WTC11 (cell line): ENCODE measurements around the gene ELMOD1. TPM values are rescaled to one million over a fixed set of nuclear protein-coding genes. Genes with fewer than 3 reads are reported as not detected.

ENCODE experiments used
- ATAC-seq: fragments of 200-7000 bp; cut with Tn5 transposase; 2 replicates; pipeline ENCODE4 v1.10.0; 2021; ENCODE audit warnings: mild to moderate bottlenecking, moderate library complexity
- CTCF ChIA-PET: fragments of 300-600 bp; sonication (Branson Sonifier 250); formaldehyde crosslinking; loops from one replicate; lab custom pipeline; 2021; ENCODE audit warnings: antibody characterized with exemption; lab: Charles Lee
- POLR2A ChIA-PET: fragments of 350-600 bp; sonication (Branson Sonifier 250); formaldehyde crosslinking; loops from one replicate; lab custom pipeline; 2021; ENCODE audit warnings: antibody characterized with exemption; lab: Charles Lee
- DNase-seq: peaks from one replicate; pipeline ENCODE4 v3.0.0; 2021; ENCODE audit warnings: low spot score
- H3K27ac Mint-ChIP-seq: 2 replicates; pipeline ENCODE4 v1.8.0; 2021; ENCODE audit warnings: mixed read lengths
- H3K27me3 Mint-ChIP-seq: 2 replicates; pipeline ENCODE4 v1.8.0; 2021; ENCODE audit warnings: low read depth, mild to moderate bottlenecking, moderate library complexity, mixed read lengths
- H3K36me3 Mint-ChIP-seq: 2 replicates; pipeline ENCODE4 v1.8.0; 2021; ENCODE audit warnings: mixed read lengths
- H3K4me1 Mint-ChIP-seq: 2 replicates; pipeline ENCODE4 v1.8.0; 2022; ENCODE audit warnings: mixed read lengths
- H3K4me3 Mint-ChIP-seq: 2 replicates; pipeline ENCODE4 v1.8.0; 2021; ENCODE audit warnings: mild to moderate bottlenecking, moderate library complexity, mixed read lengths
- H3K9me3 Mint-ChIP-seq: 2 replicates; pipeline ENCODE4 v1.8.0; 2021; ENCODE audit warnings: mixed read lengths
- CREB1 ChIP-seq: sonication (generic); formaldehyde crosslinking; IDR thresholded peaks from 2 replicates; pipeline ENCODE4 v1.8.0; 2023; ENCODE audit warnings: mild to moderate bottlenecking, missing genetic modification reagents
- ELF4 ChIP-seq: sonication (generic); formaldehyde crosslinking; IDR thresholded peaks from 2 replicates; pipeline ENCODE4 v1.8.1; 2022; ENCODE audit warnings: low read depth, mild to moderate bottlenecking, moderate library complexity, missing genetic modification reagents
- FOXJ3 ChIP-seq: sonication (generic); formaldehyde crosslinking; IDR thresholded peaks from 2 replicates; pipeline ENCODE4 v1.9.0; 2021; ENCODE audit warnings: missing genetic modification reagents, mild to moderate bottlenecking, borderline replicate concordance
- GTF2I ChIP-seq: fragments of 250-450 bp; sonication (Bioruptor Pico); conservative IDR thresholded peaks from 2 replicates; pipeline ENCODE4 v1.4.0; 2021; ENCODE audit warnings: mild to moderate bottlenecking
- HMGXB4 ChIP-seq: sonication (generic); formaldehyde crosslinking; IDR thresholded peaks from 2 replicates; pipeline ENCODE4 v1.8.1; 2023; ENCODE audit warnings: mild to moderate bottlenecking, moderate library complexity, missing genetic modification reagents
- MLX ChIP-seq: sonication (generic); formaldehyde crosslinking; IDR thresholded peaks from 2 replicates; pipeline ENCODE4 v1.8.1; 2023; ENCODE audit warnings: mild to moderate bottlenecking, missing genetic modification reagents, moderate library complexity
- NFATC4 ChIP-seq: fragments of 250-450 bp; sonication (Bioruptor Pico); IDR thresholded peaks from 2 replicates; pipeline ENCODE4 v1.9.0; 2021; ENCODE audit warnings: mild to moderate bottlenecking
- PRDM15 ChIP-seq: sonication (generic); formaldehyde crosslinking; IDR thresholded peaks from 2 replicates; pipeline ENCODE4 v1.8.0; 2022; ENCODE audit warnings: missing genetic modification reagents
- PRRX2 ChIP-seq: fragments of 250-450 bp; sonication (Bioruptor Pico); IDR thresholded peaks from 2 replicates; pipeline ENCODE4 v1.8.0; 2021; ENCODE audit warnings: mild to moderate bottlenecking
- ZBTB21 ChIP-seq: sonication (generic); formaldehyde crosslinking; IDR thresholded peaks from 2 replicates; pipeline ENCODE4 v1.8.1; 2023; ENCODE audit warnings: mild to moderate bottlenecking, missing genetic modification reagents, borderline replicate concordance
- ZBTB43 ChIP-seq: sonication (generic); formaldehyde crosslinking; IDR thresholded peaks from 2 replicates; pipeline ENCODE4 v1.8.1; 2023; ENCODE audit warnings: mild to moderate bottlenecking, missing genetic modification reagents
- ZNF396 ChIP-seq: fragments of 250-450 bp; sonication (Bioruptor Pico); IDR thresholded peaks from 2 replicates; pipeline ENCODE4 v1.8.0; 2021; ENCODE audit warnings: mild to moderate bottlenecking, moderate library complexity, borderline replicate concordance
- ZNF416 ChIP-seq: fragments of 250-450 bp; sonication (Bioruptor Pico); IDR thresholded peaks from 2 replicates; pipeline ENCODE4 v1.9.0; 2021; ENCODE audit warnings: mild to moderate bottlenecking, inconsistent platforms
- total RNA-seq: library from RNA; stranded (reverse); gene quantifications from 3 replicates; pipeline ENCODE4 v1.2.3, GENCODE V29; 2021
- TF ChIP-seq, protein P1 (sequence below): fragments of 250-450 bp; sonication (Bioruptor Pico); IDR thresholded peaks from 2 replicates; pipeline ENCODE4 v2.1.2; 2022; ENCODE audit warnings: mild to moderate bottlenecking, moderate library complexity
- TF ChIP-seq, protein P2 (sequence below): sonication (generic); formaldehyde crosslinking; conservative IDR thresholded peaks from 2 replicates; pipeline ENCODE4 v1.8.1; 2022; ENCODE audit warnings: mild to moderate bottlenecking, missing genetic modification reagents
- TF ChIP-seq, protein P3 (sequence below): sonication (generic); formaldehyde crosslinking; IDR thresholded peaks from 2 replicates; pipeline ENCODE4 v1.8.1; 2022; ENCODE audit warnings: missing genetic modification reagents, borderline replicate concordance
- TF ChIP-seq, protein P4 (sequence below): sonication (generic); formaldehyde crosslinking; IDR thresholded peaks from 2 replicates; pipeline ENCODE4 v1.8.0; 2022; ENCODE audit warnings: mild to moderate bottlenecking, missing genetic modification reagents

ELMOD1 gene
- total RNA-seq, 1 experiment from 2014 or later: 2.3 TPM

DNA sequence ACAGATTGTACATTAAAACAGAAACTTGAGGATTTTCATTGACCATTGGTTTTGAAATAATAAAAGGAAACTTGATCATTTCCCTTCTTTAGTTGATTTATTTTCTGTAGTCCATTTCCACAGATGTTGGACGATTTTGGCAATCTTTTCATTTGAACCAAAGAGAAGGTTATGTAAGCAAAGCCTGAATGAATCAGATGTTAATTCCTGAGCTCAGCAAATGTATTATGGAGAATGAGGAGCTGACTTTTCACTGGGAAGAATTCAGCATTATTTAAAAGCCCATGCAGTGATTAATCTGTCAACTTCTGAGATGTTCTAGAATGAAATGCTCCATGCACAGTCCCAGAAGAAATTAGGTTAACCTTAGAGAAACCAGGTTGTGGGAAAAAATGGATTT, 29.0 kb downstream of the ELMOD1 start:
- no peak overlapping the region for H3K27ac Mint-ChIP-seq
- H3K9me3 Mint-ChIP-seq: no peaks in the 10 kb centered on the region
- ChIA-PET CTCF (no interaction called here), POLR2A (no interaction called here)
- no peak for TF ChIP-seq ZNF416
- no peak for TF ChIP-seq MLX (CRISPR knock-in tag)
- TF ChIP-seq ZBTB21: no peak
- no peak for TF ChIP-seq FOXJ3 (CRISPR knock-in tag)
- TF ChIP-seq, protein P1, sequence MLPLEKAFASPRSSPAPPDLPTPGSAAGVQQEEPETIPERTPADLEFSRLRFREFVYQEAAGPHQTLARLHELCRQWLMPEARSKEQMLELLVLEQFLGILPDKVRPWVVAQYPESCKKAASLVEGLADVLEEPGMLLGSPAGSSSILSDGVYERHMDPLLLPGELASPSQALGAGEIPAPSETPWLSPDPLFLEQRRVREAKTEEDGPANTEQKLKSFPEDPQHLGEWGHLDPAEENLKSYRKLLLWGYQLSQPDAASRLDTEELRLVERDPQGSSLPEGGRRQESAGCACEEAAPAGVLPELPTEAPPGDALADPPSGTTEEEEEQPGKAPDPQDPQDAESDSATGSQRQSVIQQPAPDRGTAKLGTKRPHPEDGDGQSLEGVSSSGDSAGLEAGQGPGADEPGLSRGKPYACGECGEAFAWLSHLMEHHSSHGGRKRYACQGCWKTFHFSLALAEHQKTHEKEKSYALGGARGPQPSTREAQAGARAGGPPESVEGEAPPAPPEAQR (CRISPR knock-in tag): no peak
- TF ChIP-seq, protein P2, sequence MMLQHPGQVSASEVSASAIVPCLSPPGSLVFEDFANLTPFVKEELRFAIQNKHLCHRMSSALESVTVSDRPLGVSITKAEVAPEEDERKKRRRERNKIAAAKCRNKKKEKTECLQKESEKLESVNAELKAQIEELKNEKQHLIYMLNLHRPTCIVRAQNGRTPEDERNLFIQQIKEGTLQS (CRISPR knock-in tag): no peak
- no peak for TF ChIP-seq PRDM15 (CRISPR knock-in tag)
- TF ChIP-seq NFATC4: no peak
- no peak for TF ChIP-seq HMGXB4
- no peak for TF ChIP-seq GTF2I
- TF ChIP-seq CREB1 (CRISPR knock-in tag): no peak
- no peak for TF ChIP-seq ELF4 (CRISPR knock-in tag)
- TF ChIP-seq PRRX2 (CRISPR knock-in tag): no peak
- peaks cover 3% of the 10 kb centered on the region for H3K4me1 Mint-ChIP-seq
- DNase-seq: no peak
- no peaks in the 10 kb centered on the region for H3K27me3 Mint-ChIP-seq
- no peak for ATAC-seq
- no peaks in the 10 kb centered on the region for H3K36me3 Mint-ChIP-seq
- H3K4me3 Mint-ChIP-seq: no peak overlapping the region

DNA sequence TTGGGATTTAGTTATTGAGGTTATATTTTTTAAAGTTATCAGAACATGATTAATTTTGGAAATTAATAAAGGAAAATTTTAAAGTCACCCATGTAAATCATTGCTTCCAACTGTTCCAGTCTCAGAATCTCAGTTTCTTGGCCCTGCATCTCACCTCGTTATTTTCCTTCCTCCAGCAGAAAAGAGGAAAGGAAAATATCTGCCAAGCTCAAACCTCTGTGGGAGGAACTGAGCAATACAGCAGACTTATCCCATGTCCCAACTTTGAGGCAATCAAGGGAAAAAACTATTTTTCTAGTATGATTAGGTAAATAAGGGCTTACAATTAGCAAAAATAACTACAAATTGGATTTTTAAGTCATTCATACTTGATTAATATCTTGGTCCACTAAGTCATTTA, 30.1 kb downstream of the ELMOD1 start:
- no peaks in the 10 kb centered on the region for H3K9me3 Mint-ChIP-seq
- H3K4me1 Mint-ChIP-seq: peaks cover 15% of the 10 kb centered on the region
- no peaks in the 10 kb centered on the region for H3K36me3 Mint-ChIP-seq
- POLR2A ChIA-PET: no interaction called here
- DNase-seq (no peak), ATAC-seq (no peak)
- no peaks in the 10 kb centered on the region for H3K27me3 Mint-ChIP-seq
- CTCF ChIA-PET: interaction anchor here (1.0 kb wide), 1 partner anchor 15 kb away, joined by 3 read pairs; no protein-coding TSS in a partner anchor
- H3K4me3 Mint-ChIP-seq: no peak overlapping the region
- H3K27ac Mint-ChIP-seq: no peak overlapping the region
- no peak for TF ChIP-seq ZNF396
- TF ChIP-seq, protein P3, sequence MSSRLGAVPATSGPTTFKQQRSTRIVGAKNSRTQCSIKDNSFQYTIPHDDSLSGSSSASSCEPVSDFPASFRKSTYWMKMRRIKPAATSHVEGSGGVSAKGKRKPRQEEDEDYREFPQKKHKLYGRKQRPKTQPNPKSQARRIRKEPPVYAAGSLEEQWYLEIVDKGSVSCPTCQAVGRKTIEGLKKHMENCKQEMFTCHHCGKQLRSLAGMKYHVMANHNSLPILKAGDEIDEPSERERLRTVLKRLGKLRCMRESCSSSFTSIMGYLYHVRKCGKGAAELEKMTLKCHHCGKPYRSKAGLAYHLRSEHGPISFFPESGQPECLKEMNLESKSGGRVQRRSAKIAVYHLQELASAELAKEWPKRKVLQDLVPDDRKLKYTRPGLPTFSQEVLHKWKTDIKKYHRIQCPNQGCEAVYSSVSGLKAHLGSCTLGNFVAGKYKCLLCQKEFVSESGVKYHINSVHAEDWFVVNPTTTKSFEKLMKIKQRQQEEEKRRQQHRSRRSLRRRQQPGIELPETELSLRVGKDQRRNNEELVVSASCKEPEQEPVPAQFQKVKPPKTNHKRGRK: no peak
- no peak for TF ChIP-seq ZBTB43 (CRISPR knock-in tag)
- TF ChIP-seq PRRX2 (CRISPR knock-in tag): no peak
- TF ChIP-seq PRDM15 (CRISPR knock-in tag): no peak
- TF ChIP-seq, protein P4, sequence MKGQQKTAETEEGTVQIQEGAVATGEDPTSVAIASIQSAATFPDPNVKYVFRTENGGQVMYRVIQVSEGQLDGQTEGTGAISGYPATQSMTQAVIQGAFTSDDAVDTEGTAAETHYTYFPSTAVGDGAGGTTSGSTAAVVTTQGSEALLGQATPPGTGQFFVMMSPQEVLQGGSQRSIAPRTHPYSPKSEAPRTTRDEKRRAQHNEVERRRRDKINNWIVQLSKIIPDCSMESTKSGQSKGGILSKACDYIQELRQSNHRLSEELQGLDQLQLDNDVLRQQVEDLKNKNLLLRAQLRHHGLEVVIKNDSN (CRISPR knock-in tag): no peak
